Nephron (organoid): ENCODE data around the gene UNC5B.

Experiments
- H3K27ac Mint-ChIP-seq, 3 experiments: 2 replicates each; pipeline ENCODE4 v1.8.0; 2020; ENCODE audit warnings: mixed read lengths in 3 of 3, mild to moderate bottlenecking in 2 of 3, moderate library complexity in 1 of 3
- H3K27me3 Mint-ChIP-seq: 2 replicates; pipeline ENCODE4 v1.8.0; 2021; ENCODE audit warnings: low read depth, mild to moderate bottlenecking, moderate library complexity, mixed read lengths
- H3K36me3 Mint-ChIP-seq: 2 replicates; pipeline ENCODE4 v1.8.0; 2020; ENCODE audit warnings: low read depth, mixed read lengths
- H3K4me1 Mint-ChIP-seq: 2 replicates; pipeline ENCODE4 v1.8.0; 2020; ENCODE audit warnings: mixed read lengths
- H3K4me3 Mint-ChIP-seq, 3 experiments: 2 replicates each; pipeline ENCODE4 v1.8.0; 2020; ENCODE audit warnings: mild to moderate bottlenecking in 3 of 3, mixed read lengths in 3 of 3, moderate library complexity in 2 of 3
- H3K9me3 Mint-ChIP-seq: 2 replicates; pipeline ENCODE4 v1.8.0; 2020; ENCODE audit warnings: mixed read lengths
- CTCF ChIP-seq, 3 experiments: fragments of 200-600 bp; sonication (generic); IDR thresholded peaks; one replicate each; pipeline ENCODE4 v1.5.0; 2021; ENCODE audit warnings: antibody characterized with exemption in 3 of 3; ENCODE audit not compliant: unreplicated experiment in 3 of 3

The UNC5B gene

GRCh38 chr10:71279590-71280170, 67.3 kb downstream of the UNC5B start:
- Mint-ChIP-seq H3K36me3 (peaks cover 30% of the 10 kb centered on the region), H3K4me3 (no peak overlapping the region), H3K27me3 (peaks cover 6% of the 10 kb centered on the region), H3K4me1 (peaks cover 21% of the 10 kb centered on the region), H3K27ac (peak overlapping the region in 1 of 3 experiments; percentile 67), H3K9me3 (no peaks in the 10 kb centered on the region)
- TF ChIP-seq CTCF (IDR thresholded peaks at IDR 0.05; ENCODE audit: unreplicated experiment in 3 of 3) = no peak

GRCh38 chr10:71280216-71280615, 67.8 kb downstream of the UNC5B start:
- Mint-ChIP-seq H3K27ac (peak overlapping the region in 2 of 3 experiments; percentile 67 to 75), H3K36me3 (peaks cover 26% of the 10 kb centered on the region), H3K27me3 (peaks cover 6% of the 10 kb centered on the region), H3K9me3 (no peaks in the 10 kb centered on the region), H3K4me1 (peaks cover 16% of the 10 kb centered on the region), H3K4me3 (no peak overlapping the region)
- TF ChIP-seq CTCF (IDR thresholded peaks at IDR 0.05; ENCODE audit: unreplicated experiment in 3 of 3) = no peak

- H3K27ac Mint-ChIP-seq = peak overlapping the region in 2 of 3 experiments; percentile 4 to 25
- H3K27me3 Mint-ChIP-seq = peaks cover 6% of the 10 kb centered on the region
- TF ChIP-seq CTCF (IDR thresholded peaks at IDR 0.05; ENCODE audit: unreplicated experiment in 3 of 3) = no peak
- H3K9me3 Mint-ChIP-seq = no peaks in the 10 kb centered on the region
- H3K4me3 Mint-ChIP-seq = no peak overlapping the region
- peaks cover 28% of the 10 kb centered on the region for H3K36me3 Mint-ChIP-seq
- H3K4me1 Mint-ChIP-seq = peaks cover 13% of the 10 kb centered on the region
Observed at GRCh38 chr10:71280825-71281224, 68.5 kb downstream of the UNC5B start.

GRCh38 chr10:71281646-71282322, 69.4 kb downstream of the UNC5B start:
- H3K4me1 Mint-ChIP-seq = peaks cover 13% of the 10 kb centered on the region
- H3K4me3 Mint-ChIP-seq = no peak overlapping the region
- H3K27ac Mint-ChIP-seq = peak overlapping the region in 1 of 3 experiments; percentile 43
- no peaks in the 10 kb centered on the region for H3K9me3 Mint-ChIP-seq
- H3K27me3 Mint-ChIP-seq = peaks cover 6% of the 10 kb centered on the region
- TF ChIP-seq CTCF (IDR thresholded peaks at IDR 0.05; ENCODE audit: unreplicated experiment in 3 of 3) = no peak
- peaks cover 33% of the 10 kb centered on the region for H3K36me3 Mint-ChIP-seq

GRCh38 chr10:71282323-71282680, 69.9 kb downstream of the UNC5B start:
- H3K9me3 Mint-ChIP-seq = no peaks in the 10 kb centered on the region
- no peak overlapping the region for H3K4me3 Mint-ChIP-seq

More at GRCh38 chr10:71282323-71282680, 69.9 kb downstream of the UNC5B start:
- no peak for TF ChIP-seq CTCF (IDR thresholded peaks at IDR 0.05; ENCODE audit: unreplicated experiment in 3 of 3)
- Mint-ChIP-seq H3K27me3 (peaks cover 6% of the 10 kb centered on the region), H3K4me1 (peaks cover 13% of the 10 kb centered on the region), H3K27ac (no peak overlapping the region), H3K36me3 (peaks cover 33% of the 10 kb centered on the region)
